Activated CD8-positive, alpha-beta memory T cell treated with anti-CD3 and anti-CD28 coated beads, Interleukin-2, amount 50 U/mL, for 4 hours (primary cell): ENCODE results near the gene PNISR.
"Not testable (repeated sequence)": the region's sequence is repeated elsewhere in the genome, so short reads cannot be mapped to it uniquely, and the experiment has no call there.

Experiments
- DNase-seq: peaks from one replicate; pipeline ENCODE4 v3.0.0-alpha.2; 2020

Gene PNISR, protein sequence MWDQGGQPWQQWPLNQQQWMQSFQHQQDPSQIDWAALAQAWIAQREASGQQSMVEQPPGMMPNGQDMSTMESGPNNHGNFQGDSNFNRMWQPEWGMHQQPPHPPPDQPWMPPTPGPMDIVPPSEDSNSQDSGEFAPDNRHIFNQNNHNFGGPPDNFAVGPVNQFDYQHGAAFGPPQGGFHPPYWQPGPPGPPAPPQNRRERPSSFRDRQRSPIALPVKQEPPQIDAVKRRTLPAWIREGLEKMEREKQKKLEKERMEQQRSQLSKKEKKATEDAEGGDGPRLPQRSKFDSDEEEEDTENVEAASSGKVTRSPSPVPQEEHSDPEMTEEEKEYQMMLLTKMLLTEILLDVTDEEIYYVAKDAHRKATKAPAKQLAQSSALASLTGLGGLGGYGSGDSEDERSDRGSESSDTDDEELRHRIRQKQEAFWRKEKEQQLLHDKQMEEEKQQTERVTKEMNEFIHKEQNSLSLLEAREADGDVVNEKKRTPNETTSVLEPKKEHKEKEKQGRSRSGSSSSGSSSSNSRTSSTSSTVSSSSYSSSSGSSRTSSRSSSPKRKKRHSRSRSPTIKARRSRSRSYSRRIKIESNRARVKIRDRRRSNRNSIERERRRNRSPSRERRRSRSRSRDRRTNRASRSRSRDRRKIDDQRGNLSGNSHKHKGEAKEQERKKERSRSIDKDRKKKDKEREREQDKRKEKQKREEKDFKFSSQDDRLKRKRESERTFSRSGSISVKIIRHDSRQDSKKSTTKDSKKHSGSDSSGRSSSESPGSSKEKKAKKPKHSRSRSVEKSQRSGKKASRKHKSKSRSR

DNA sequence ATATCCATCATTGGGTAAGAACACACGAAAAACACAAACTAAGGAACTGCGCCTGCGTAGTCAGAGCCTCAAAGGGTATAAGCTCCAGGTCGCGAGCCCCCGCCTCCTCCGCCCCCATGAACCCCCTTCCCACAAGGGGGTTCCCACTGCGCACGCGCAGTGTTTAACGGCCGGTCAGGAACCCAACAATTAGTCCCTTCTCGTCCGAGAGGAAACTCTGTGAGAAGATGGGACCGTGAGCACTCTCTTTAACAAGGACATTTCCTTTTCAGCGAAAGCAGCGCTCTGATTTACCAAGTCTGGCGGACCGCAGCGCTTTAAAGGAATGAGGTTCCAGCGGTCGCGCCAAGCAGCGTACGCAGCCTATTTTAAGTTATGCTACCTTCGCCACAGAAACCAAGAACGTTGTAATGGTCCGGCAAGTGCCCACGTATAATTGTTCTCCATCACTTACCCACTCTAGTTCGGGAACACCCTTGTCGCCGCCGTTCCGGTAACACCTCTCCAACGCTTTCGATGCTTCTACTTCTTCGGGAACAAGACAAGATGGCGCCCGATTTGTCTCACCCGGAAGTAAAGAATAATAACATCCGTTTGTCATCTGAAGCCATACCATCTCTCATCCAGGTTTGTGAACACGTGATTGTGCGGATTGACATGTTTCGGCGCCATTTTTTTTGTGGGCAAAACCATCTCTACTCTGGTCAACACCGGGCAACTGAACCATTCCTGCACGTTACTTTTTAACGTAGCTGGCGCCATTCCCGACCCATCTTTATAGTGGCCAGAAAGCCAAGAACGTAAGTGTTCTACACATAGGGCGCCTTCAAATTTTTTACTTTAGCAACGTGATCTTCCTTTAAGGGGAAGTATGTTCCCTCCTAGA lies at the start of gene PNISR:
PNISR (minus strand) TSS at position 548 of the 886 bp plus-strand sequence. CDS start 10,649 bp downstream, outside the sequence.
- peak; percentile 80 for DNase-seq

DNA sequence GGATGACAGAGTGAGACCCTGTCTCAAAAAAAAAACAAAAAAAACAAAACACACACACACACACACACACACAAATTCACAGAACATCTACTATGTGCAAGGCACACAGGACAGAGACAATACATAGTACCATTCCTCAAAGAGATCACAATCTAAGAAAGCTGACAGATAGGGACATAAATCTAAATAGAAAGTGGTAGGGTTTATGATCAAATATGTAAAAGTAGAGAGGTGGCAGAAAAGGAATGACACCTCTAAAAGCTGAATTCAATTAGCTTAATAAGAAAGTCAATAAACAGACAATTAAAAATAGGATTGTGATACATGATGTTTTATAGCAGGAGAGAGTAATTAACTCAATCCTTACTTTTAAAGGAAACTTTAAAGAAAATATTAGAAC lies 48.6 kb upstream of the PNISR start:
- no peak for DNase-seq

DNA sequence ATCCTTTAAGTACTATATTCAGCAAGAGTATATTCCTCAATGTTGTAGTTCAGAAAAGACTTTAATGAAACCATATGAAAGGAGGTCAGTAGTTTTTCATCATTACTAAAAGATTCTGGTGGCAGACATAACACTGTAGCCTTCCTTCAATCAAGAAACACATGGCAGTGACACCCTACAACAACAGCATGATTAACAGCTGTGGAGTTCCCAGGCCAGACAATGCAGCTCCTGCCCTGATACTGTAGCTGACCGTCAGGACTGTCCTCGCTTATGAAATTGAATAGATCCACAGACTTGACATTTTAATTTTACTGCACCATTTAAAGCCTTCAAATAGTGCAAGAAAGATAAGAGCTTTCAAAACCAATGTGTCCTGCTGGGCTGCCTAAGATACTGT lies 46.5 kb upstream of the PNISR start:
- no peak for DNase-seq

DNA sequence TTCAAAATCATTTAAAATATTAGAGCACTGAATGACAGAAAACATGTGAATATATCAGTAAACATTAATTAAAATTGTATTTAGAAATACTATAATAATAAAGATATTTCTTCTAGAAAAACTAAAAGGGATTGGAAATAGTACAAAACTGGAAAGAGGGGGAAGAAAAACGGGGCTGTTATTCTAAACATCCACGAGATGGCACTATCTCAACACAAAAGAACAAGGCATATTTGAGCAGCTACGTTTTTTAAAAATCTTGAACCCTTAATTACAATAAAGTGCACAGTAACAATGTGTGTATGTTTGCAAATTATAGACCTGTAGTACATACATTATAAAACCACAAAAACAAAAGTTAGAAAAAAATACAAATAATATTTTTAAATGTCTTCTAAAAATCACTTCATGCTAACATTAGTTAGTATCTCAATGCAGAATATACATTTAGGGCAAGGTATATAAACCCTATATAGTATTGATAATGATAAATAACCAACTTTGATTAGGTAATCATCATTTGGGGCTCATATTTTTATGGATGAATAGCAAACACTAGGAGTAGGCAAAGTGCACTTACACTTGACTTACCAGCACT lies 42.5 kb upstream of the PNISR start:
- no peak for DNase-seq

DNA sequence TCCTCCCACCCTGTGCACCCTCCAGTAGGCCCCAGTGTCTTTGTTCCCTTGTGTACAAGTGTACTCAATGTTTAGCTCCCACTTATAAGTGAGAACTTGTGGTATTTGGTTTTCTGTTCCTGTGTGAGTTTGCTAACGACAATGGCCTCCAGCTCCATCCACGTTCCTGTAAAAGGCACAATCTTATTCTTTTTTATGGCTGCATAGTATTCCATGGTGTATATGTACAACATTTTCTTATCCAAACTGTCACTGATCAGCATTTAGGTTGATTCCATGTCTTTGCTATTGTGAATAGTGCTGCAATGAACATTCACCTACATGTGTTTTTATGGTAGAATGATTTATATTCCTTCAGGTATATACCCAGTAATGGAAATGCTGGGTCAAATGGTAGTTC lies 34.0 kb upstream of the PNISR start:
- DNase-seq: not testable (repeated sequence)

DNA sequence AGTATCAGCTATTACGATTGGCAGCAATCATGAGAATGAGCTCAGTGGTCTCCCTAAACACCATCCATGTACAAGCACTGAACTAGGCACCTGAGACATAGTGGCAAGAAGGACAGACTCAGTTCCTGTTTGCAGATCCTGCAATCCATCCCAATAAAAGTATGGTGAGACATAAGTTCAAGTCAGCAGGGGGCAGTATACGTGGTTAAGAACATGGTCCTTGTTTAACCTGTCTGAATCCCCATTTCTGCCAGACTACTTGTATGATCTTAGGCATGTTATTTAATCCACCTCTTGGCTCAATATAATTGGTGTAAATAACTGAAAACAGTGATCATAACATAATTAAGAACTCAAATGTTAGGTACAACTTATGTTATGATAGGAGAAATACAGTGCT lies 33.2 kb upstream of the PNISR start:
- no peak for DNase-seq

DNA sequence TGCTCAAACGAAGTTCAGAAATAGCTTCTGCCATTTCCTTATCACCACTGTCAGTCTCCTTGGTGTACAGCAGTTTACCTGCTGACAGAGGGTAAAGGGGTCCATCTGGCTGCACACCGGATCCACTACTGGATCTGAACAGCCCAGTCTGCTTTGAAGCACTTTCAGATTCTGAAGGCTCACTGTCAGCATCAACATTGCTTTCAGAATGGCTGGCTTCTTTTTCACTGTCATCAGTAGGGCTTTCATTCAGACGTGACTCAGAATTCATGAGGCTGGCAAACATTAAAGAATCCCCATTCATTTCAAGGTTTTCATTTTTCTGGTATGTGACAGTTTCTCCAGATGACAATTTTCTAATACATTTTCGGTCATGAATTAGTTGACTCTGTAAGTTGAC lies 21.0 kb upstream of the PNISR start:
- no peak for DNase-seq

DNA sequence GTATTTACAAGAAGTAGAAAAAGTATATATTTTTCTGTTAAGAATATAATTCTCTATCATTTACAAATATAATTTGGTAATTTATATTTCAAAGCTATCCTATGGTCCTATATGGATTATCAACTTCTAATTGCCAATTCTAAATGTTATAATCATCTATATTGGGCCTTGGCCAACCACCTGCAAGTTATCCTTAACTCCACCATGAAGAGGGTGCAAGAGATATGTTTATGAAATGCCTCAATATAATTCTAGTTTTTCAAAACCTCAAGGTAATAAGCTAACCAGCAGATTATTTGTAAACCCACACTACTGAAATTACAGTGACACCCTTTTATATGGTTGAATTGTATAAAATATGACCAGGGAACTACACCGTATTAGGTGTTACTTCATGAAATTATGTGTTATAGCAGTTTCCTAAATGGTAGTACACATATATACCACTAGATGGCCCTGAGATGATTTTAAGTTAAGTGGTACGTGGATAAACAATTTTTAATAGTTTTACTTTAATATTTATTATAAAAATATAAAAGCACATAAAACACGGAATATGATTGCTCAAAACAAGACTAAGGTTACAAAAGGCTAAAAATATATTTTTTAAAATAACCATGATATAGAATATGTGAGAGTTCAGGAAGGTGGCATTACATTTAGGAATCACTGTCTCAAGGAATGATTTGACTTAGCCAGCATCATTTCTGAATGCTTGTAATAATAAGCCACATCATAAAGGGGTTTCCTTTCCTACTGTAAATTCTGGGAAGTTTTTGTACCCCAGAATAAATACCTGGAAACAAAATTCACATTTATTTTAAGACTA lies 9.8 kb upstream of the PNISR start:
- DNase-seq: no peak

DNA sequence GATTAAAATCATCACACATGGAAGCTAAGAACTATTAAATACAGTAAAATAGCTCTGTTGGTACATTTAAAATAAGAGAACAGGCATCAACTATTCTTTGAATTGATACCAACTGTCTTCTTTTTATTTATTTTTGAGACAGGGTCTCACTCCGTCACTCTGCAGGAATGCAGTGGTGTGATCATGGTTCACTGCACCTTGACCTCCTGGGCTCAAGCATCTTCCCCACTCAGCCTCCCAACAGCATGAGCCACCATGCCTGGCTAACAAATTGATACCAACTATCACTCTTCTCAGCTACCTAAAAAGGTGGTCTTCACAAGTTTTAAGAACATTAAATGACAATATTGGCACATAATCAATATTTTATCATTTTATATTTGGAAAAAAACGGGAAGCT lies 7.8 kb upstream of the PNISR start:
- DNase-seq: no peak

DNA sequence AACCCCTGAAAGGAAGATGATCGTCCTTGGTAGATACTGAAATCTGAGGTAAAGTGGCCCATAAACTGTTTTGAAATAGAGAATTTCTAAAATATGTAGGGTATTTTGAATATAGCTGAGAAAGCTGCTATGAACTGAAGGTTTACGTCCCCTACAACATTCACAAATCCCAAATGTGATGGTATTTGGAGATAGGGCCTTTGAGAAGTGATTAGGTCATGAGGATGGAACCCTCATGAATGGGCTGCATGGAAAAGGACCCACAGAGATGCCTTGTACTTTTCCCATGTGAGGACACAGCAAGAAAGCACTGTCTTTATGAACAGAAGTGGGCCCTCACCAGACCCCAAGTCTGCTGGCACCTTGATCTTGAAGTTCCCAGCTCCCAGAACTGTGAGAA lies 6.8 kb upstream of the PNISR start:
- DNase-seq: no peak

DNA sequence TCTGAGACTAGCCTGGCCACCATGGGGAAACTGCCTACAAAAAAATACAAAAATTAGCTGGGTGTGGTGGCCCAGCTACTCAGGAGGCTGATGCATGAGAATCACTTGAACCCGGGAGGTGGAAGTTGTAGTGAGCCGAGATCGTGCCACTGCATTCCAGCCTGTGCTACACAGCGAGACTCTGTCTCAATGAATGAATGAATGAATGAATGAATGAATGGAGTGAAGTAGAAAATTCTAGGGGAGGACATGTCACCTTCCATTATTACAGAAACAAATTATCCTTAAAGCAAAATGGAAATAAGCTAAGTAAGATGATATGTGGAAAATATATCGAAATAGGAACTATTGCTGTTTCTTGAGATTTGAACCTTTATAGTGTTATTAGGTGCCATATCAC lies 2.9 kb upstream of the PNISR start:
- no peak for DNase-seq

DNA sequence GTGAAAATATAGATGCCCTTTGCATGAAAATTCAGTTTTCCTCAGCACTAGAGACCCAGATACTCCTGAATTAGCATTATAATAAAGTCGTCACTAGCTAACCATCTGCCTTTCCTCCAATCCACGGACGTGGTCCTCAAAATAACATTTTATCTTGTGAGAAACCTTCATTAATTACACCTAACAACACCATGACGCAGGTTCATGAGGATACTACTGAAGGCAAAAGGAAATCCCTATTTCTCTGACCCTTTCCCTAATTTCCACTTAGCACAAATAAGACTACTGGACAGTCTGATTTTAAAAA lies 1.3 kb upstream of the PNISR start:
- no peak for DNase-seq

DNA sequence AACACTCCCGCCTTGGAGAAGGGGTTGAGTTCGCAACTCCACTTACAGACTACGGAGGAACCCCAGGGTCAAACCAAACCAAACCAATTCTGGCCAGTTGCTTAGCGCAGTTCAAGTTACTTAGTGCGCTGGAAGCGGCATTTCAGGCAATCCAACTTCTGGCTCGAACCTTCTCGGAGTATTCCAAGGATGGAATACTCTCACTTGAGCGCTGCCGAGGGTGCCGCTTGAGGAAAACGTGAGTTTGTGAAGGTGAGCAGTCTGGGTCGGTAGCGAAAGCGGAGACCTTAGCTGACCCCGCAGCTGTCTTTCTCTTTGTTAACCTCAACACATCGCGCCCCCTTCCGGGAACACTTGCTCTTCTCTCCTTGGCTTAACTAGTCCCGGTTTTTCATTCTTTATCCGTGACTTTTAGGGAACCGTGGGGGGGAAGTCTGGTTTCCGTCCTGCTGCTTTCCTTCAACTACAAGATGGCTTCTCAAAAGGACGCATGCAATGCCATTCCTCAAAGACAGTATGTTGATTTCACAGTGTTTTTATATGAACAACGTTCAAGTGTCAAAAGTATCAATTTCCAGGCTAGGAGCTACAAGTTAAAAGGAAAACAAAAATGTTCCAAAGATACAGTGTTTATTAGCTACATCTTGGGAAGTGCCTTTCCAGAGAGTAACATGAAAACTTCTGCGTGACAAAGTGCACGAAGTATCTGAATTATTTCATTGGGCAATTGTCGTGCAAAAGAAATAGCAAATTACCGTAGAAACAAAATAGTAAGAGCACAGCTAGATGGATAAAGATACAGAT lies 741 bp upstream of the PNISR start:
- DNase-seq: peak; percentile 64

DNA sequence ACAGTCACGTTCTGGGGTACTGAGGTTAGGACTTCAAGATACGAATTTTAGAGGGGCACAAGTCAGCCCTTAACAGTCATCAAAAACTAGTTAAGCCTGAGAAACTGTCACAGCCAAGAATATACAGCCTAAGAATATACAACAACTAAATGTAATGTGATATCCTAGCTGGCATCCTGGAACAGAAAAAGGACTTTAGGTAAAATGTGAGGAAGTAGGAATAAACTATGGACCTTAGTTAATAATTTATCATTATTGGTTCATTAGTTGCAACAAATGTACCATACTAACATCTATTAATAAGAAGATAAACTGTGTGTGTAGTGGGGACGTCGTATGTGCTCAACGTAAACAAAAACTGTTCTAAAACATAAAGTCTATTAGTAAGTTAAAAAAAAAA lies 1.1 kb downstream of the PNISR start:
- no peak for DNase-seq

DNA sequence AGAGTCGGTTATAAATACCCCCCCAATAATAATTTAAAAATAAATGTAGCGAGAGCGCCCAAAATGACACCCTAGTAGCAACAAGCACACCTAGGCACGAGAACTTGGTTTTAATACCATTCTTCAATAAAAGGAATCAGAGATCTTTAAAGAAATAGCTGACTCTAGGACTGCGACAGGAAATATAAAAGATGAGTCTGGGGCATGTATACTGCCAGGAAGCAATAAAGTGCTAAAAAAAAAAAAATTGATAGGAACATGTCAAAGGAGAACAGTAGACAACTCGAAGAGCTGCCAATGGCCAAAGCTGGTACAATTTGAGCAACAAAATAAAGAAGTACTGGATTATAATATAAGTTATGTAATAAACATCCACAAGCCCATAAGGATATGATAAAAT lies 2.2 kb downstream of the PNISR start:
- DNase-seq: no peak

DNA sequence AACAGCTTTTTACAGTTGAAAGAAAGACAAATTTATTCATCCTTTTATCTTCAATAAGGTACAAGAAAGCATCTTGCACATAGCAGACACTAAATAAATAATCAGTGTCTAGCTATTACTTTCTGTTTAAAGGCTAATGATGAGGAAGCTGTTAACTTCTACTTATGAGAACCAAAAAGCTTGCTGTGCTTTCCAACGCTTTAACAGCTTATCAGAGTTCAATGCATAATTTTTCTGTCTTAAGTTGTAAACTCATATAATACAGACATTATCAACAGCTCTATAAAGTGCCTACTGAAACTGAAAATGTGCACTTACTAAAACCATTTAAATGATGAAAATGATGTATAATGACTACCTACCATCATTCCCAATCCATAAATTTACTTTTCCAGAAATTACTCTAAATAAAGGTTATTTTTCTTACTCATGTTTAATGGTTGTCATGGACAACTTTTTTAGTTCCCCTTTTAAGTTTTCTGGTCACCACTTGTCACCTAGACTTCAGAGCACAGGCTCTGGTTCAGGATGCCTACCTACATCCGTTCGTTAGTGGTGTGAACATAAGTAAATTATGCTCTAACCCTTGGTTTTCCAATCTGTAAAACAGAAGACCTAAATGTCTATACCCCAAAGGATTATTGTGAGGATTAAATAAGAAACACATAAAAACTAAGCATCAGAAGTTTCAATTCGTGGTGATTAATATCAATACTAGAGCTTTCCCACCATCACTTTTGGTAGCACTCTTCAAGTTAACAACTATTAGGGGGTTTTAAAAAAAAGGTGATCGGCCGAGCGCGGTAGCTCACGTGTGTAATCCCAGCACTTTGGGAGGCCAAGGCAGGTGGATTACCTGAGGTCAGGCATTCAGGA lies 8.0 kb downstream of the PNISR start:
- DNase-seq: no peak

DNA sequence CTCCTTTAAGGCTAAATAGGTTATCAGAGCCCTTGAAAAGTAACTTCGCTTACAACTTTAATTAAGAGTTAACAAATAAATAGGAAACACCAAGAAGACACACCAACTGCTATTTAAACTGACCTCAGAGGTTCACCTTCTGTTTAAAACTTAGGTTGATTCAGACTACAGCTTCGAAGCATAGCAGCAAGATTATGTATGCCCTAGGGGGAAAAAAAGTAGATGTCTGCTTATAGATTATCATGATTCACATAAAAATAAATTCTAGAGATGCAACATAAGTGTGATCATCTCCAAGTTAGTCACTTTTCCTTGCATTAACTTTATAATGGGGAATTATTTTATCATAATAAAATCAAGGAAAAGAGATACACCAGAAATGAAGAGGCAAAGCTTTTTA lies 8.9 kb downstream of the PNISR start:
- no peak for DNase-seq

DNA sequence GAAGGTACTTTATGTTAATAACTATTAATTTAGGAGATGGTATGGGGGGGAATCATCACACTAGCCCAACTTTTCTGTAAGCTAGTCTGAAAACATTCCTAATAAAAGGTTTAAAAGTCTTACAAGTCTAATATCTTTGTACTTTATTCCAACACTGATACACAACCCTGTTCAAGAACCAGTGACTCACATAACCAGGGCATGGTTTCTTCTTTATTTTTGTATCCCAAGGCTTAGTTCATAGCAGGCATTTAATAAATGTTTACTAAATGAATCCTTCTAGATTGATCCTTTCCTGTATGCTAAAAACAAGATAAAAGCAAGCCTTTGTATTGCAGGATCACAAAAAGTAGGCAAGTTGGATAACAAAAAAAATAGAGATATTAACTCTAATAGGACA lies 9.7 kb downstream of the PNISR start:
- DNase-seq: no peak

DNA sequence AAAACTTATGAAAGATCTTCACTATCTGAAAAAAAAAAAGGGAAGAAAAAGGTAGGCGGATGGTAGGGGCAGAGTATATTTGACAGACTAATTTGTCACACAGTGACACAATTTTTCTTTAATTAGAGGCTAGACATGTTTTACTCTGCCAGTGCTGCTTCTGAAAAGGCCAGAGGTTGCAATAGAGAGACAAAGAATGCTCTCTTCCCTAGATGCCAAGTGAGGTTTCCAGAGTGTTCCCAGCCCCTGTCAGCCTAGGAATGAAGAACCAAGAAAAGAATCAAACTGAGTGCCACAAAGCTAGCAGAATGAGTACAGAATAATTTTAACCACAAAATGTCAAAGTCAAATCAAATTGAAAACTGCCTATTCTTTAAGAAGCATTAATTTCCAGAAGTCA lies 13.0 kb downstream of the PNISR start:
- no peak for DNase-seq

DNA sequence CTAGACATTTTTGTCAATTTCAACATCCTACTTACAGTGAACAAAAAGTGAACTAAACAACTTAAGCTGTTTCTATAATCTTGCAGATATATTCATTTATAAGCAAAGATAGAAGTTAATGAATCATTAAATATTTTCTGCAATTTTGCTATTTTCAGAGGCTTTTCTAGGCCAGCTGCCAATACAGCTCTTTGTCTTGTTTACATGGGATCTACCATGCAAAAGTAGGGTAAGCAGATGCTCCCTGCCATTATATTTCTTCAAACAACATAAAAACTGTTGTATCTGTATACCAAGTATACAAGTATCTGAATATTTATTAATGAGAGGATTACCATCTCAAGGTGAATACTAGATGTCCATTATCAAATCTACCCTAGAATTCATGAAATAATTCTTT lies 15.4 kb downstream of the PNISR start:
- no peak for DNase-seq
